ENCODE measurements around the gene MED29.
"Not testable (repeated sequence)": the region's sequence is repeated elsewhere in the genome, so short reads cannot be mapped to it uniquely, and the experiment has no call there.

MED29 gene

DNA sequence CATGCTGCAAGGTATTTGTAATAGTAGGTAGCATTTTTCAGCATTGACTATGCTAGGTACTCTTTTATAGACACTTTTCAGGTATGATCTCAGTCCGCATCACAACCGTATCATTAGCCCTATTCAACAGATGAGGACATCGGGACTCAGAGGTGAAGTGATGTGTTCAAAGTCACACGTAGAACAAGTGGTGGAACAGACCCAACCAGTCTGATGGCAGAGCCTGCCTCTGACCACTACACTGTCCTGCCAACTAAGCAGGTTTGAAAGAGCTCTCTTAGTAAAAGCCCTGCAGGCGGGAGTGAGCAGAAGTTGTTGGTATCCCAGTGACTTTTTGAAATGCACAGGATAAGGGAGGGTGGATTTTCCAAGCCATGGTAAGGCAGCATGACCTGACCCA is 20.4 kb upstream of the MED29 start:
- DNase-seq (ENCODE audit: low read depth, low spot score) = no peak

DNA sequence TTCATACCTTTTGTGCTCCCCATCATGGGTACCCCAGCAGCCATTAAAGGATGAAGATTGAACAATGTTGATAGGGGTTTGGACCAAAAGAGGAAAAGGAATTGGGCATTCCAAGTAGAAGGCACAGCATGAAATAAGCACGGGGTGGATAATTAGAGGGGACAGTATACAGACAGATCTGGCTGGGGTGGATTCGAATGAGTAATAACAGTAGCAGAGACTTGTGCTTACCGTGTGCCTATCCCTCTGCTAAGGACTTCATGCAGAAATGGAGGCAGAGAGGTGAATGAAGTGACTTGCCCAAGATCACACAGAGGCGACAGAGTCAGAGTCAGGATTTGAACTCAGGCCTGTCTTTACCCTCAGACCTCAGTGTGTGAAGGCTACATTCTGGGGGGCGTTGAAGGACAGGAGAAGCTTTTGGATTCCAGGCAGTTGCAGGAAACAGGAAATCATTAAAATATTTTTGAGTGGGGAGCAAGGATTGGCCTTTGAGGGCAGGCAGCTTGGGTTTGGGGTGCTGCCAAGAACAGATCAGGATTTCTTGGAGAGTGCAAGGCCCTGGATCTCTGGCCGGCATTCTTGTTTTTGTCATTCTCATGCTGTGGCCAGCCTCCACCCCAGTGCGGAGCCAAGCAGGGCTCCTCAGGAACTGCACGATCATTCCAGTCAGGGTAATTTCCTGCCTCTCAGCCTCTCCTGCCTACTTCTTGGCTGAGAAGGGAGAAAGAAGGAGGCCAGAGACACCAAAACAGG is 19.0 kb upstream of the MED29 start:
- no peak for DNase-seq (ENCODE audit: low read depth, low spot score)

DNA sequence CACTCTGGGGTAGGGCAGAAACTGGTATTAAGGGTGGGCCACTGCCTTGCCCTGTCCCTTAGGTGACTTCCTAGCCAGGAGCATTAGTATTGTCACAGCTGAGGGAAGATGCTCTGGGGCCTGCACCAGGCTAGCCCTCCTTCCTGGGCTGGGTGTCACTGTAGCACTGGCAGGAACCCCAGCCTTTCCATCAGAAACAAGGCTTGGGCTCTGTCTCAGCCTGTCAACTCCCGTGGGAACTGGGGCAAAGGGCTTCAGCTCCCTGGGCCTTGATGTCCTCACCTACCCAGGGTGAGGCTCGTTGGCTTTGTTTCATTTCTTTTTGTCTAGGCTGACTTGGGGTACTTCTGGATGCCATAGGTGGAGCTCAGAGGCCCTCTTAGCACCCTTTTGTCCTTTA is 18.2 kb upstream of the MED29 start:
- no peak for DNase-seq (ENCODE audit: low read depth, low spot score)

DNA sequence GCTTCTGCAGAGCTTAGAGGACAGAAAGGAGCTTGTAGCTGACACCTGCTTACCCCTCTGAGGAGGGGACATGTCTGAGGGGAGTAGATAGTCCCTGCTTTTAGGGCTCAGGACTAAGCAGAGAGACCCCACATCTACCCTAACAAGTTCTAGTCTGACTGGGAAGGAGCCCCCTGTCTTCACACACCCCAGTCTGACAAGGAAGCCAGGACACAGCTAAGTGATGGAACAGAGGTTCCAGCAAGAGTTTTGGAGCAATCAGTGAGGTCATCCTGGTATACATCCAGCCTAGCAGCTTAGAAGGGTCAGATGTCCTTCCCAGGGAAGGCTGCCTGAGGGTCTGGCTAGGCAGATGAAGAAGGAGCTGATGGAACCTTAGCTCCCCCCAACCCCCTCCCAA is 15.2 kb upstream of the MED29 start:
- no peak for DNase-seq (ENCODE audit: low read depth, low spot score)

DNA sequence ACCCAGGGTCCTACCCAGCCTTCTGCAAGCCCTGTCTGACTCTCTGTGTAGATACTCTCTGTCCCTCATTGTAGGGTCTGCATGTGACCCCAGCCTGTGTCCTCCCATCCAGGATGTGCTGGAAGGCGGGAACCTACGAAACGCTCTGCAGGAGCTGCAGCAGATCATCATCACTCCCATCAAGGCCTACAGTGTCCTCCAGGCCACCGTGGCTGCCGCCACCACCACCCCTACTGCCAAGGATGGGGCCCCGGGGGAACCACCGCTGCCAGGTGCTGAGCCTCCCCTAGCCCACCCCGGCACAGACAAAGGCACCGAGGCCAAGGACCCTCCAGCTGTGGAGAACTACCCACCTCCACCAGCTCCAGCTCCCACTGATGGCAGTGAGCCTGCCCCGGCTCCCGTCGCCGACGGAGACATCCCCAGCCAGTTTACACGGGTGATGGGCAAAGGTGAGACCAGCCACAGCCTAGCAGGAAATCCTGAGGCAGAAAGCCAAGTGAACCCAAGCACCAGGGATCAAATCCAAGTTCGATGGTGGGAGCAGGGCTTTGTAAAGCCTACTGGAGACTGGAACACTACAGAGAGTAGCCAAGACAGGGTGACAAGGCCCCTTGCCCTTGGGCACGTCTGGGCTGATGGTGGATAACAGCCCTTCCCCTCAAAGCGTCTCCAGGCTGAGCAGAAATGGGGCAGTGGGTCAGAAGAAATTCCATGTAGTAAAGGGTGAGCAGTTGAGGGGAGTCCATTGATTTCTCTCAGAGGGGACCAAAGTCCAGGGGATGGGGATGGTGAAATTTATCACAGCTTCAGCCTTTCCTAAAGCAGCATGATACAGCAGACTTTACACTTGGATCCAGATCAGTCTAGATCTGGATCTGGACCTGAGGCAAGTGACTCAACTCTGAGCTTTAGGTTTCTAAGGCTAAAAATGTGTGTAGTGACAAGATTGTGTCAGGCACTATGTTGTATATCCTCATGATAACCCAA is 13.5 kb upstream of the MED29 start:
- no peak for DNase-seq (ENCODE audit: low read depth, low spot score)

DNA sequence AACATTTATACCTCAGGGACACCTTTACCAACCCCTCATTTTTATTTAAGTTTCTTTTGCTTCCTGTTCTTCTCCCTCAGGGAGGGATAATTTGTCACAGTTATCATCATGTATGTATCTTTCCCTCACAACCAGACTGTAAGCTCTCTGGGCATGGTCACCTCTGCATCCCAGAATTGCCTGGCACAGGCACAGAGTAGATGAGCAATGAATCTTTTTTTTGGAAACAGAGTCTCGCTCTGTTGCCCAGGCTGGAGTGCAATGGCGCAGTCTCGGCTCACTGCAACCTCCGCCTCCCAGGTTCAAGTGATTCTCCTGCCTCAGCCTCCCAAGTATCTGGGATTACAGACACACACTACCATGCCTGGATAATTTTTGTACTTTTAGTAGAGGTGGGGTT is 11.8 kb upstream of the MED29 start:
- DNase-seq (ENCODE audit: low read depth, low spot score) = not testable (repeated sequence)

DNA sequence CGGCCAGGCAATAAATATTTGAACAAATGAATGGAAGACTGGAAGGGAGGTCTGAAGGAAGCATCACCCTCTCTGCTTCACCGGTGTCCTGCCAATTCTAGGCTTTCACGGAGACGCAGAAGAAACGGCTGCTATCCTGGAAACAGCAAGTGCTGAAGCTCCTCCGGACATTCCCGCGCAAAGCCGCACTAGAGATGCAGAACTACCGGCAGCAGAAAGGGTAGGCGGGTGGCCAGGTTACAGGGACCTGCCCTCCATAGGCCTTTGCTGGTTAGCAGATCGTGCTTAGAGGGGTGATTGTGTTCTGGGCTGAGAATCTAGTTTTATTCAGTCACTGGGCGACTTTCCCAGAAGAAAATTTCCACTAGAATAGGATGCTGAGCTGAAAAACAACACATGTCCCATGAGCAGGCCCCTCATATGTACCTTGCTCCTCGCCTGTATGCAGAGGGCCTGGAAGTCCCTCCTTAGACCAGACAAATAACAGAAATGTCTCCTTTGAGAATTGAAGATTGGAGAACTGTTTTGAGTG is 11.2 kb upstream of the MED29 start:
- no peak for DNase-seq (ENCODE audit: low read depth, low spot score)

DNA sequence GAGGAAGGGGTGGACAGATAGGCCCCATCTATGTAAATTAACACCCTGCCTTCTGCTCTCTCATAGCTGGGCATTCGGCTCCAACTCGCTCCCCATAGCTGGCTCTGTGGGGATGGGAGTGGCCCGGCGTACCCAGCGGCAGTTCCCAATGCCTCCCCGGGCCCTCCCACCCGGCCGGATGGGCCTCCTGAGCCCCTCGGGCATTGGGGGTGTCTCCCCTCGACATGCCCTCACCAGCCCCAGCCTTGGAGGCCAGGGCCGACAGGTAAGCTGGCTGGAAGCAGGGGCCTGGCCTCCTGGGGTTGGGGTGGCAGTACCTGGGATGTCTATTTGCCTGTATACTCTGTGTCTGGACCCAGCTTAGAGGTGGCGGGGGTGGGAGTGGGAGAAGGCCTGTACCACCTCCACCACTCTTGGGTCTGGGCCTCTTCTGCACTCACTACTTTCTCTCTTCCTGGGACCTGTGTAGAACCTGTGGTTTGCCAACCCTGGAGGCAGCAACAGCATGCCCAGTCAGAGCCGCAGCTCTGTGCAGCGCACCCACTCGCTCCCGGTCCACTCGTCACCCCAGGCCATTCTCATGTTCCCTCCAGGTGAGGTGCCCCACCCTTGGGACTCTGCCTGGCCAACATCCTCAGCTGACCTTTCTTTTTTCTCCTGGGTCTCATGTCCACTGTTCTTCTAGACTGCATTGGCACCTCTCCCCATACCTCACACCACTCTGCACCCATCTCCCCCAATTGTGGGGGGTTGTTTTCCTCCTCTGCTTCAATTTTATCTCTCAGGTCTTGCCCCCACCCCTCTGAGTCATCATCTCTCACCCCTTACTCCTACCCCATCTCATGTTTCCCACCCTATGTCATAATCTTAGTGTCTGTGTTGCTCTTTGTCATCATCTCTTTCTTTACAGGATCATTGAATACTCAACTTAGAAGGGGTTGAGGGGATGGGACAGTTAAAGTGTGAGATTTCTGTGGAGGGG is 10.4 kb upstream of the MED29 start:
- no peak for DNase-seq (ENCODE audit: low read depth, low spot score)

DNA sequence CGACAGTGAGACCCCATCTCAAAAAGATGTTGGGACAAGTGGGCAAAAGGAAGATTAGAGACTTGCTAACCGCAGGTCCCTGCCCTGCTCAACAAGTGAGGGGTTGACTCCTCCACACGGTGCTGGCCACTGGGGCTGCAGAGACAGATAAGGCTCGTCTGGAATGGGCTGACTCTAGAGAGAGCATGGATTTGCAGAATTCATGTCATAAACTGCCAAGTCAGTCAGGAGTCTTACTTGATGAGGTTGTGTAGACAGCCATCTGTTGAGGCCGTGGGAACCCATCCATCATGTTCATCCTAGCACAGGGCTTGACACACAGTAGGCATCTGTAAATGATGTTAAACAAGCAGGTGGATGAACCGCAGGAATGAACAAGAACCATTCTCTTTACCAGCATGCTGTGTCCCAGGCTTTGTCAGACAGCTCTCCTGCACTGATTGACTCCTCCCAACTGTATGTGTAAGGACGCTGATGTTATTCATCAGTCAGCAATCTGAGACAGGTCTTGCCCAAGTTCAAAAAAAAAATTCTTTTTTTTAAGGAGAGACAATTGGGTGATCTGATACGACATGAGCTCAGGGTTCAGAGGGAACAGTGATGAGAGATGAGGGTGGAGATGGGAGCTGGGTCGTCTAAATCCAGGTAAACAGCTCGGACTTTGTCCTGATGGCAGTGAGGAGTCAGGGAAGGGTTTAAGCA is 9.1 kb upstream of the MED29 start:
- DNase-seq (ENCODE audit: low read depth, low spot score) = no peak

DNA sequence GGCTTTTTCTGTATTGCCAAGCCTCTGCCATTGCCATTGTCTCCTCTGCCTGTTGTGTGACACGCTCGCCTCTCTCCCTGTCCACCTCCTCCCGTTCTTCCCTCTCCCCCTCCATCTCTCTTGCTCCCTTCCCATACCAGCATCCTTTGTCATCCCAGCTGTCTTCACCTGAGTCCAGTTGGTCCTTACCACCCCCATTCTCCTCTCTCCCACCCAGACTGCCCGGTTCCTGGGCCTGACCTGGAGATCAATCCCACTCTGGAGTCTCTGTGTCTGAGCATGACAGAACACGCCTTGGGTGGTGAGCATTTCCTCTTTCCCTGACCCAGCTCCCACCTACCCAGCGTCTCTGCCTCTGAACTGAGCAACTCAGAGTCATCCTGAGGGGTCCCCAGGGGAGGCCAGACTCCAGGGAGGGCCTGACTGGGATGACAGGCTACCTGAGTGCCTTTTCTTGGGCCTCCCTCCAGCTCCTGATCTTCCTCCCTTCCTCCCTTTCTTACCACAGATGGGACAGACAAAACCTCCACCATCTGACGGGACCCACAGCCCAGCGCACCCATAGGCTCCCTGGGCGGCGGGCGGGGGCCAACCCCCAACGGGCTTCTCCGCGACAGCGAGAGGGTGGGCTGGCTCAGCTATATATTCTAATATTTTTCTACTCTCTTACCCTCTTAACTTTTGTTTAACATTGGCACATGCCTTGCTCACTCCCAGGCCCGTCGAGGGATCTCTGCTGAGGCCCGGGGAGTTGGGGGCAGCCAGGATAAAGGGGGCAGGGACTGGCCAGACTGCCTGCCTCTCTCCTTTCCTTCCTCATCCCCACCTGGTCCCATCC is 8.0 kb upstream of the MED29 start:
- no peak for DNase-seq (ENCODE audit: low read depth, low spot score)

DNA sequence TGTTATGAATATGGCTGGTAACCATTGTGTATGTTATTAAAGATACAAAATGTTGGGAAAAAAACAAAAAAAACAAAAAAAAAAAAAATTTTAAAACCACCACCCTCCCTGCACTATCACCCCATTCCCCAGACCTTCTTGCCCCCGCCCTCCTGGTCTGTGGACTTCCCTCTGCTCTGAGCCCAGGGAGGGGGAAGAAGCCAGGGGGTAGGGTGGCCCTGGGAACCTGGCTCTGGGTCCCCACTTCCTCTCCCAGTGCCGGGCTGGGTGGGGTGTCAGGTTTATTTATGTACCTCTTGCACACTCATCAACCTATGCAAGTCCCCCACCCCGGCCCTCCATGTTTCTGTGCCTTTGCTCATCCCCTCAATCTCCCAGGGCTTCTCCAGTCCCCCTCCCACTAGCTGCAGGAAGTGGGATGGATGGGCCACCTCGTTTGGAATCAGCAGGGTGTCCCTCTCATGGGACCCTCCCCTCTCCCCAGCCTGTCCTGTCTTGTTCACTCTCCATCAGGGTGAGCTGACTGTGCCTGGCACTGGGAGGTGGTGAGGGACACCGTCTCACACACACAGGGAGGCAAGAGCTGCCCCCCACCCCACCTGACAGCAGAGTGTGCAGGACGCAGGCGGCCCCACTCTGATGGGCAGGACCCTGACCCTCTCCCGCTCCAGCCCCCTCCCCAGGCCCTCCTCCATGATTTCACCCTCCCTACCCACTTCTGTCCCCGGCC is 6.2 kb upstream of the MED29 start:
- DNase-seq (ENCODE audit: low read depth, low spot score) = no peak

DNA sequence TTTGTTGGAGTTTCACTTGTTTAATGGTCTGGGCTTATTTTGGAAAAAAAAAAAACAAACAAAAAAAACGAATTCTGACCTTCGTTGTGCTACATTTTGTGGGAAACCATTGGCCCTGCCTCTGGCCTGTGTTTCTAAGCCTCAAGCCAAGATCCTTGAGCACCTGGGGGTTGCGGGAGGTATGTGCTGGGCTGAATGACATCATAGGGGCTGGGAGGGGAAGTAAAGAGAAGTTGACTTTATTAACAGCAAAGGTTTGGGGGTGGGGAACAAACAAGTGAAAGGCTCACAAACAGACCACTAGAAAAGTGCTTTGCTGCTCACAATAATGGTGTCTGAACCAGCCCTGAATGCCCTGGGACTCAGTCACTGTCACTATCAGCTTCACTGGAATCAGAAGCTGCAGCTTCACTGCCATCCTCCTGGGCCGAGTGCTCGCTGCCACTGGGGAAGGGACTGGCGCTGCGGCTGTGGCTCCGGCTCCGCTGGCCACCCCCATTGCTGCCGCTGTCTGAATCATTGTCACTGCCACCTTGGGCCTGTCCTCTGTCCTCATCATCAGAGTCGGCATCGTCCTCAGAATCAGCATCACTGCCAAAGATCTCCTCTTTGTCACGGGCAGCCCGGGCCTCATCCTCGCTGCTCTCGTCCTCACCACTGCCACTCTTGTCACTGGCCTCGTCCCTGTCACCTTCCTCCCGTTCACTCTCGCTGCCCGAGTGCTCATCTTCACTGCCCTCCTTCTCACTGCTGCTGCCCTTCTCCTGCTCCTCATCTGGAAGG is 5.4 kb upstream of the MED29 start:
- no peak for DNase-seq (ENCODE audit: low read depth, low spot score)

DNA sequence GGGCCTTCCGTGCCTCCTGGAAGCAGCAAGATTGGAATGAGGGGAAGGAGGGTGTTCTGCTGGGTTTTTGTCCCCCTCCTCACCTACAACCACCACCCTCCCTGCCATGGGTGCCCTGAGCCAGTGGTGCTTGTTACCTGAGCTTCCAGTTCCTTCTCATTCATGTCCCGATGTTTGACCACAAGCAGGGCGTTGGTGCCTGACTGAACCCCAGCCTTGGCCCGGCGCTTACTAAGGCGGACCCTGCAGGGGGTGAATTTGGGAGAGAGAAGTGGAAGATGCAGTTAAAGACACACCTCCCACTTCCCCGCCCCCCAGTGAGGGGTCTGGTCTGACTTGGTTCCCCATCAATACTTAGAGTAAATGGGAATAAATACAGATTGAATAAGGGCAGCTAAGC is 4.6 kb upstream of the MED29 start:
- DNase-seq (ENCODE audit: low read depth, low spot score) = no peak

DNA sequence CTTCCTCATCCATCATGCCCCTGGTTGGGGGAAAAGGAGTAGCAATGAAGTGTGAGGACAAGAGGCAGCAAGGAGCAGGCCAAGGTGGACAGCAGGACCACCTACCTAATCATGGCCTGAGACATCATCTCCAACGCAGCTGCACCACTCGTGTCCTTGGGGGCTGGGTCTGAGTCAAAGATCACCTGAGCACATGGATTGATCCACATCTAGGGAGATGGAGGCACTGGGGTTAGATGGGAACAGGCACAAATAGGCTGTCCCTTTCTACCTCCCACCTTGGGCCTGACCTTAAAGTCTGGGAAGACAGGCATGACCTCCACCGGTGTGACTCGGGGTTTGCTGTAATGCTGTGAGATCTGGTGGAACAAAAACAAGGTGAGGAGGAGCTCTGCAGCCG is 2.5 kb upstream of the MED29 start:
- no peak for DNase-seq (ENCODE audit: low read depth, low spot score)

DNA sequence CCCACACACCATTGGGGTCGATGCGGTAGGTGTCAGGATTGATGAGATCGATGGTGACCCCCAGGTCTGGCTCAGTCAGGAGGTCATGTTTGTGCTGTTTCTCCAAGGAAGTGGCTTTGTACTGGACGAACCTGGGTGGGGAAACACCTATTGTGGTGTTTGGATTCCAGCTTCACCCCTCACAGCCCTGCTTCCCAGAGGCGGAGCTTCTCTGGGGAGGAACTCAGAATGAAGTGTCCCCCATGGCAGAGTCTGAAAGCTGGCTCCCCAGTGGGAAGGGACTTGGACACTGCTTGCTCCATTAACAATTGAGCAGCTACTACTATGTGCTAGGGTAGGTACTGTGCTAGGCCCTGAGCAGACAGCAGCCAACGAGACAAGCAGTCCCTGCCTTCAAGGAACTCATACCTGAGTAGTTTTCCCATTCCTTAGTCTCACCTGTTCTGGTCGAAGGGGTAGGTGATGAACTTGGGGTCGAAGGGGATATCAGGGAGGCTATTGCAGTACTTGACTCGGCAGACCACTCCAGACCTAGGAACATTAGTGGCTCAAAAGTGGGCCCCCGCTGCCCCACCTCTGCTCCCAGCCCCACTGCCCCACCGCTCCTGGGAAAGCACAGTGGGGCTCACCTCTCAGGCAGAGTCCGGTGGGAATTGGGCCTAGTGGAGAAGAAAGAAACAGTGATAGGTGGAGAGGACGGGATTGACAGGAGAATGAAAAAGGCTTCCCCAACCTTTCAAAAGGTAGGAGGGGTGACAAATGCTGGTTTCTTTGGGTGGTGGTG is 1.4 kb upstream of the MED29 start:
- DNase-seq (ENCODE audit: low read depth, low spot score) = no peak

DNA sequence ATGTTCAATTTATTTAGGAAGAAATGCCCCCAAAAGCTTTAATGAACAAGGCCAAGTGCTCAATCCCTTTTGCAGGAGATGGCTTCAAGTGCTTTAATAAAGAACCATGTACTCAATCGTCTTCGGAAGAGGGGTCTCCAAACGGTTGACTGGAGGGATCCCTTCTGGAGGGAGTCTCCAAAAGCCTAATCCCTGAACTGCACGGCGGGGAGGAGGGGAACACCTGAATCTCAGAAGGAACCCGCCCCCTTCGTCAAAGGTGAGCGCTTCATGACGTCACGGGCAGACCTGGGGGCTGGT is 777 bp upstream of the MED29 start:
- DNase-seq (ENCODE audit: low read depth, low spot score) = no peak

DNA sequence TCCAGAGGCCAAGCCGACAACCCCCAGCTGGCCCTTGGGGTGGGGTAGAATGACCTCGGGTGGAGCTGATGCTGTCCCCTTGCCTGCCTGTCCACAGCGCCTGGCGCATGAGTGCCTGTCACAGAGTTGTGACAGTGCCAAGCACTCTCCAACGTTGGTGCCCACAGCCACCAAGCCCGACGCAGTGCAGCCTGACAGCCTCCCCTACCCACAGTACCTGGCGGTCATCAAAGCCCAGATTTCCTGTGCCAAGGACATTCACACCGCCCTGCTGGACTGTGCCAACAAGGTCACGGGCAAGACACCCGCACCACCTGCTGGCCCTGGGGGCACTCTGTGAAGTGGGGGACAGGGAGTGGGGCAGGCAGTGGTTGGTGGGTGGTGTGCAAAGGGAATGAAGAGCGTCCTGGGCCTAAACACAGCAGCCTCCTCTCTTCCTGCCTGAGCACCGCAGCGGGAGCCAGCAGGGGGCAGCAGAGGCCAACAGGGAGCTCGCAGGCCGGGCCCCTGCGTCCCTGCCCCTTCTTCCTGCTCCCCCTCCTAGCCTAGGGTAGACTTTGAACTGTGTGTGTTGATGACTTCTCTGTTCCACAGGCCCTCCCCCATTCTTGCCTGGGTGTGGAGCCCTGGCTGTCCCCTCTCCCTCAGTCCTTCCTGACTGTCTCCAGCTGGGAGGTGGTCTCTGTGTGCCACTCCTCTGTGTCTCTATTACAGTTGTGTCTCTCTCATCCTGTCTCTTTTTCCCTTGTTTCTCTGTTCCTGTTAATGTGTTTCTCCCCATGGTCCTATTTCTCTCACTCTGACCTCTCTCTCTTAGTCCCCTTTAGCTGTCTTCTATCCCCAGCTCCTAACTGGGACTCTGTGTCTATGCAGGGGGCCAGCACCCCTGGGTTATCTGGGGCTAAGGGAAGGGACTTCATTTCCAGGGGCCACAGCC is 6.5 kb downstream of the MED29 start:
- DNase-seq (ENCODE audit: low read depth, low spot score) = no peak
